ENCODE data around the gene GDI2.
A peak's percentile ranks its signal among the peaks of the same experiment; 100 is the strongest.
"Not testable (repeated sequence)": the region's sequence is repeated elsewhere in the genome, so short reads cannot be mapped to it uniquely, and the experiment has no call there.

The GDI2 gene

GRCh38 chr10:5827841-5828240, 14.6 kb upstream of the GDI2 start:
- no peak for DNase-seq (ENCODE audit: low read depth)

- DNase-seq (ENCODE audit: low read depth) = not testable (repeated sequence)
These were observed 13.3 kb upstream of the GDI2 start for GRCh38 chr10:5826511-5826910.

GRCh38 chr10:5818894-5819293, 5.7 kb upstream of the GDI2 start:
- DNase-seq (ENCODE audit: low read depth) = no peak

DNA sequence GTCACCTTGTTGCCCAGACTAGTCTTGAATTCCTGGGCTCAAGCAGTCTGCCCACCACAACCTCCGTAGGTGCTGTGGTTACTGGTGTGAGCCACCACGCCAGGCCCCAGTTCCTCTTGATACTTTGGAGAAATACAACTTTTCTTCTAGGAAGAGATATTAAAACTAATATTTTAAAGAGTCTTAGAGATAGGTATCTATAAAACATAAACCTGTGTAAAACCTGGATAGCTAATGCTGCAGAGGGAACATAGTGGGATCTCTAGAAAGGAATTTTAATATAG, 4.8 kb upstream of the GDI2 start:
- DNase-seq (ENCODE audit: low read depth) = no peak

- DNase-seq (ENCODE audit: low read depth) = no peak
These were observed 4.3 kb upstream of the GDI2 start for GRCh38 chr10:5817322-5818047.

DNA sequence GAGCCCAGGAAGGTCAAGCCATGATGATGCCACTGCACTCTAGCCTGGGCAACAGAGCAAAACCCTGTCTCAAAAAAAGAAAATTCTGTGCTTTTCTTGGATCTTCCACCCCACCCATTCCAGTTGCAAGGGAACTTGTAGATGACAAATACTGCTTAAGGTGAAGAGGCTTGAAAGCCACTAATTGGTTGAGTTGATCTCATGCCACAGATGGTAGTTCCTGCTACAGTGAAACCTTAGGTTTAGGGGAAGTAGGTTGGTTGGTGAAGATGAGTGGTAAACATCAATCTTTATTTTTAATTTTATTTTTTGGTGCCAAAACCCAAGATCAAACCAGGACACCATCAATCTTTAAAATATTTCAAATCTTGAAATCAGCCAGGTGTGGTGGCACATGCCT, 2.9 kb upstream of the GDI2 start:
- DNase-seq (ENCODE audit: low read depth) = no peak

DNA sequence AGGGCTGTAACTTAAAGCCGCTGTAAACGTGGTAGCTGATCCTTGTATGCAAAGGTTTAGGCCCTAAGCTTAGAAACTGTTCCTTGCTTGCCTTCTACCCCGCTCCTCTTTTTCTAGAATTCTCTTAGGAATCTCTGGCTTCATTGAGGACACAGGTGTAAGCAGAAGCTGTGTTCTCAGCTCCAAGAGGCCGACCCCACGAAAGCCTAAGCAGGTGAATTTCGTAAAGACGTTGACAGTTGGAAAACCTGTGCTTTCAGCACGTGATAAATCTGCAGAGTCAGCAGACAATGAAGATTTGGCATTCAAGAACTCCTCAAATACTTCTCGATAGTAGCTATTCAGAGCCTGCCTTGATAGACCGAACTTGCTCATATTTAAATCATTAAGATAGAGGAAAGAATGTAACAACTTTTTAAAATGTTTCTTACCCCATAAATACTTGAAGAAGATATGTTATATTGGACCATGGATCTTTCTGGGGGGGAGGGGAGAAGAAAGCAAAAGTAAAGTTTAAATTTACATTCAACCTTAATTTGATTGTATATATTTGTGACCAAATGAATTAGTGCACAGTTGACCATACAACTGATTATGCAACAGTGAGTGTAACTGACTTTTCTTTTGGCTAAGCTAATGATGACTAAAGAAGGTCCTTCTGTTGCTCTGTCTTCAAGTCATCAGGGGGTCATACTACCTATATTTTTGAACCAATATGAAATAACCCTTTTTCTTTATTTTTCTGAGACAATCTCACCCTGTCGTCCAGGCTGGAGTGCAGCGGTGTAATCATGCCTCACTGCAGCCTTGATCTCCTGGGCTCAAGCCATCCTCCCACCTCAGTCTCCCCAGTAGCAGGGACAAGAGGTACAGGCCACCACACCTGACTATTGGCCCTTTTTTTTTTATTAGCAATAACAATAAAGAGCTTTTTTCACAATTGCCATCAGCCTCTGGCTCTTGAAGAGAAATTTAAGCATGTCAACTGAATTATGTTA, 1.2 kb upstream of the GDI2 start:
- no peak for DNase-seq (ENCODE audit: low read depth)

GRCh38 chr10:5813091-5813340, 218 bp downstream of the GDI2 start:
- no peak for DNase-seq (ENCODE audit: low read depth)

DNA sequence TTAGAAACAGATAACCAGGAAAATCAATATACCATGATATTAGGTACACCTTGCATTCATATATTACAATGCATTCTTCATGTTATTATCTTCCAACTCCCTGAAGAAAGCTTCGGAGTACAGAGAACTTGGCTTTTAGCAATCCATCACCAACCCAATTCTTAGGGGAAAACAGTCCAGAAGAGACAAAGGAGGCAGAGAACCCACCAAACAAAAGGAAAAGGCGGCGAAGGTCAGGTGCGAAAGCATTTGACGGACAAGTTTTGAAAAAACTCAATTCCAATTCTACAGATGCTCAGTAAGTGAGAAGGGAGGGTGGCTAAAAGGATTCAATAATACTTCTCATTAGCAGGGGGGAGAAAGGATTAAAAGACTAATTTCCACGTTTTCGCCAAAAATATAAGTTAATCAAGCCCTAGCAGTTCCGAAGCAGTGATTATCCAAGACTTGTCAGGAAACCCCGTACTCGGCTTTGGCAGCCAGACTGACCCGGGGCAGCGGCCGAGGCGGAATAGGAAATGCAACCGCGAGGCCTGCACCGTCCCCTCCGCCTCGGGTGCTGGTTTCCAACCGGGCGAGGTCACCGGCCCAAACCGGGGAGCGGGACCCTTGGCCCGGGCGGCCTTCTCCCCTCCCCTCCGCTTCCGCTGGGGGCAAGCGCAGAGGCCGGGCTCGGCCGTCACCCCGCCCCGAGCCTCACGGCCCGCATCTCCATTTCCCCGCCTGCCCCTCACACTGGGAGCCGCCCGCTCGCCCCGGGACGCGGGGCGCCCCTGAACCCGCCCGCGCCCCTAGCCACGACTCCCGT, 747 bp downstream of the GDI2 start:
- peak; percentile 7 for DNase-seq (ENCODE audit: low read depth)

- DNase-seq (ENCODE audit: low read depth) = no peak
These were observed 1.8 kb downstream of the GDI2 start for GRCh38 chr10:5811387-5811821.

DNA sequence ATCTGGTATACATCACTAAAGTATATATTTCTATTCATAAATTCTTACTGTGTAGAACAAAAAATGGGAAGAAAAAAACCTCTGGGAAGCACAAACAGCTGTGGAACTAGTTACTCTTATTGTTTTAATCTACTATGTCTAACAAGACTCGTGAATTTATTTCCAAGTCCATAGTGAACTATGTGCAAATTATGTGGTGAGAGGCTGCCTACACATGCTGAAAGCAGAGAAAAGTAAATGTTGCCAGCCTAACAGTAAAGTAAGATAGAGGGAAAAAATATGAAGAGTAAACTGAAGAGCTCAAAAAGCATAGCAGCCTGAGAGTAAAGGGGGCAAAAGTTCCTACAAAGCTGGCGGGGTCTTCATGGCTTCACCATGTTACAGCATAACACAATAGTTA, 3.0 kb downstream of the GDI2 start:
- DNase-seq (ENCODE audit: low read depth) = no peak

DNA sequence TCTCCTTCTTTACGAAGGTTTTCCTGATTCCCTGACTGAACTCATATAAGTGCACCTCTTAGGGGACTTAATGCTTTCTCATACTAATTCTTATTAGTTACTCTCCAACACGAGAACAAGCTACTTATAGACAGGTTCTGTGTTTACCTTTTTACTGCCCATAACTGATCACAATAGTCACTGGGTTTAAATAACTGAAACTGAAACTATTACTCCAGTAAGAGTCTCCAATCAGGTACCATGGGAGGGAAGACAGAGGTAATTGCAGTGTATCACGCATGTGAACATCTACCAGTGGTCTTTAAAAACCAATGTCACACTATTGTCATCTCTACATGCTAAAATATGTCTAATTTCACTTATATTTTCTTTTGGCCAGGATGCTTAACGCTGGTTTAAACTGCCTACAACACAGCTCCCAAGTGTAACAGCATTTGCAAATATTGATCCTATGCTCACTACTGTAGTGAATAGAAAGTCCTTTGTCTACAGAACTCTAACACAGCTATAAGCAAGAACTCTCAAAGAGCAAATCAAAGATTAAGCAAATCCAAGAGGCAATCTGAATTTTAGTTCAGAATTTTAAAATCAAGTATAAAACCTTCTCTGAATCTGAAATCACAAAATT, 3.6 kb downstream of the GDI2 start:
- no peak for DNase-seq (ENCODE audit: low read depth)

GRCh38 chr10:5808783-5809392, 4.3 kb downstream of the GDI2 start:
- not testable (repeated sequence) for DNase-seq (ENCODE audit: low read depth)

DNA sequence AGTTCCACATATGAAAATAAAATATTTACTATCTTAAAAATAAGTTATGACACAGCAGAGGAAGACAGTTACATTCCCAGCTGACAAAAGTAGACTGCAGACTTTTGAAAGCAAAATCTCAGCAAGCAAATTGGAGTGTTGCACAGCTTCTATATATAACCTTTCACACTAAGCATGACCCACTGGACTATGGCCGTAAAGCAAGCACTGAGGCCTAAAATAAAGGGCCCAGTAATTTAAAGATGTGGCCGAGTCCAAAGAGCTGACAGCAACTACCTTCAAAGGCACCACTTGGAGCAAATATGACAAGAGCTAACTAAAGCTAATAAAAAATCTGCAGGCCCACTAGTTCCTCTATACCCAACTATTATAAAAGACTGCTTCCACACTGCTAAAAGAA, 6.5 kb downstream of the GDI2 start:
- DNase-seq (ENCODE audit: low read depth) = no peak

DNA sequence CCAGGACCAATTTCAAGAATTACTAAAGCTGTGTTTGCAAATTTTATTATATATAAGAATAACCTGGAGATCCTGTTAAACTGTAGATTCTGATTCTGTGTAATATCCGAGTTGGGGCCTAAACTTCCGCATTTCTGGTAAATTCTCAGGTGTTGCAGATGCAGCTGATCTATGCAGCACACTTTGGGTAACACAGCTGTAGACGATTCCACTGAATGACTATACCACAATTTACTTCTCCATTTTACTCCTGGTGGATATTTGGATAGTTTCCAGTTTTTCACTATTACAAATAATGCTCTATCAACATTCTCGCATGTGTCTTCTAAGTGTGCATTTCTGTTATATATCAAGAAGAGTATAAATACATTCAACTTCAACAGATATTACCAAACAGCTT, 7.5 kb downstream of the GDI2 start:
- no peak for DNase-seq (ENCODE audit: low read depth)

- DNase-seq (ENCODE audit: low read depth) = no peak
These were observed 8.0 kb downstream of the GDI2 start for GRCh38 chr10:5805260-5805659.

- DNase-seq (ENCODE audit: low read depth) = no peak
These were observed 8.8 kb downstream of the GDI2 start for GRCh38 chr10:5804386-5804785.

DNA sequence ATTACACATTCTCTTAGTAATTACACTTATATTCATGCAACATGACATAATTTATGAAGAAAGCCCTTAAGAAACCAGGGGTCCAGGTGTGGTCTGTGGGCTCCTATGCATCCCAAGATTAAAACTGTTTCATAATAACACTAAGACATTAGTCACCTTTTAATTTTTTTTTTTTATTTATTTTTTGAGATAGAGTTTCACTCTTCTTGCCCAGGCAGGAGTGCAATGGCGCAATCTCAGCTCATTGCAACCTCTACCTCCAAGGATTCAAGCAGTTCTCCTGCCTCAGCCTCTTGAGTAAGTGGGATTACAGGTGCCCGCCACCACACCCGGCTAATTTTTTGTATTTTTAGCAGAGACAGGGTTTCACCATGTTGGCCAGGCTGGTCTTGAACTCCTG, 12.5 kb downstream of the GDI2 start:
- no peak for DNase-seq (ENCODE audit: low read depth)

- DNase-seq (ENCODE audit: low read depth) = no peak
These were observed 19.0 kb downstream of the GDI2 start for GRCh38 chr10:5794236-5794635.

DNA sequence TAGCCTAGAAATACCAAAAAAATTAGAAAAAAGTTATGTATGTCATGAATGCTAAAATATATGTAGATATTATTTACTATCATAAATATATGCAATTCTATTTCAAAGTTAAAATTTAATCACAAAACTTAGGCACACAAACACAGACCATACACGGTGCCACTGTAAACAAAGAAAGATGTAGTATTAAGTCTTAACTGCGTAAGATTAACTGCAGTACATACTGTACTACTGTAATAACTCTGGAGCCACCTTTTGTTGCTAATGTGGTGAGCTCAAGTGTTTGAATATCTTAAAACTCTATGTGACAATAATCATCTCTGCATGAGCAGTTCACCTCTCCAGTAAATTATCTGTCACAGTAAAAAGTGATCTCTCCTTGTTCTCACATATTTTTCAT, 23.6 kb downstream of the GDI2 start:
- DNase-seq (ENCODE audit: low read depth) = no peak

GRCh38 chr10:5788969-5789368, 24.3 kb downstream of the GDI2 start:
- no peak for DNase-seq (ENCODE audit: low read depth)

GRCh38 chr10:5783300-5783699, 29.9 kb downstream of the GDI2 start:
- DNase-seq (ENCODE audit: low read depth) = no peak
